Mesenchymal stem cell (in vitro differentiated cells and primary cell): ENCODE measurements around the gene SLCO3A1.

ENCODE experiments used
- DNase-seq: peaks from one replicate; pipeline ENCODE4 v3.0.0-alpha.2; 2013
- H2AFZ ChIP-seq: one replicate; pipeline ENCODE4 v1.6.1; 2013; ENCODE audit warnings: low read depth, mild to moderate bottlenecking, control low read depth, inconsistent platforms, low read length, moderate library complexity
- H2AK5ac ChIP-seq: 2 replicates; pipeline ENCODE4 v1.6.1; 2013; ENCODE audit warnings: low read length, moderate library complexity, mild to moderate bottlenecking, inconsistent platforms; ENCODE audit not compliant: severe bottlenecking
- H2BK120ac ChIP-seq: one replicate; pipeline ENCODE4 v1.6.1; 2013; ENCODE audit warnings: low read depth, mild to moderate bottlenecking, inconsistent platforms, low read length, moderate library complexity
- H2BK12ac ChIP-seq, 2 experiments: one replicate each; pipeline ENCODE4 v1.6.1; 2013; ENCODE audit warnings: inconsistent platforms in 2 of 2, low read length in 2 of 2, mild to moderate bottlenecking in 2 of 2, moderate library complexity in 2 of 2, control low read depth in 1 of 2
- H2BK15ac ChIP-seq: one replicate; pipeline ENCODE4 v1.6.1; 2013; ENCODE audit warnings: mild to moderate bottlenecking, low read depth, inconsistent platforms; ENCODE audit not compliant: poor library complexity, severe bottlenecking
- H2BK5ac ChIP-seq: 2 replicates; pipeline ENCODE4 v1.6.1; 2013; ENCODE audit warnings: low read depth, mild to moderate bottlenecking, low read length, control low read depth, inconsistent platforms; ENCODE audit not compliant: poor library complexity, severe bottlenecking
- H3K14ac ChIP-seq, 2 experiments: one replicate each; pipeline ENCODE4 v1.6.1; 2013; ENCODE audit warnings: inconsistent platforms in 2 of 2, low read length in 2 of 2, control low read depth in 1 of 2, mild to moderate bottlenecking in 1 of 2, moderate library complexity in 1 of 2
- H3K18ac ChIP-seq, 2 experiments: one replicate each; pipeline ENCODE4 v1.6.1; 2013; ENCODE audit warnings: inconsistent platforms in 2 of 2, low read length in 2 of 2, control low read depth in 1 of 2, low read depth in 1 of 2, mild to moderate bottlenecking in 1 of 2
- H3K23ac ChIP-seq, 2 experiments: one replicate each; pipeline ENCODE4 v1.6.1; 2013; ENCODE audit warnings: inconsistent platforms in 2 of 2, low read length in 2 of 2, mild to moderate bottlenecking in 2 of 2, moderate library complexity in 2 of 2, control low read depth in 1 of 2
- H3K27ac ChIP-seq: 2 replicates; pipeline ENCODE4 v1.5.1; 2013; ENCODE audit warnings: mild to moderate bottlenecking, moderate library complexity, low read length, control low read depth, inconsistent platforms; ENCODE audit not compliant: poor library complexity, severe bottlenecking
- H3K27me3 ChIP-seq, 2 experiments: 2 replicates each; pipeline versions ENCODE4 v1.6.1 to v1.7.0; 2013; ENCODE audit warnings: low read length in 2 of 2, mild to moderate bottlenecking in 2 of 2, moderate library complexity in 2 of 2, control low read depth in 1 of 2, inconsistent platforms in 1 of 2; ENCODE audit not compliant: control insufficient read depth in 1 of 2, insufficient read depth in 1 of 2
- H3K36me3 ChIP-seq, 2 experiments: 2 replicates each; pipeline versions ENCODE4 v1.6.1 to v1.7.0; 2013; ENCODE audit warnings: low read length in 2 of 2, control low read depth in 1 of 2, inconsistent platforms in 1 of 2, low read depth in 1 of 2, mild to moderate bottlenecking in 1 of 2; ENCODE audit not compliant: insufficient read depth in 2 of 2, control insufficient read depth in 1 of 2
- H3K4ac ChIP-seq, 2 experiments: one replicate each; pipeline ENCODE4 v1.6.1; 2013; ENCODE audit warnings: inconsistent platforms in 2 of 2, low read length in 2 of 2, mild to moderate bottlenecking in 2 of 2, moderate library complexity in 2 of 2, control low read depth in 1 of 2, low read depth in 1 of 2
- H3K4me1 ChIP-seq: 2 replicates; pipeline ENCODE4 v1.6.1; 2013; ENCODE audit warnings: low read depth, low read length, control low read depth; ENCODE audit not compliant: control insufficient read depth, insufficient read depth
- H3K4me2 ChIP-seq: 2 replicates; pipeline ENCODE4 v1.6.1; 2013; ENCODE audit warnings: low read length, mild to moderate bottlenecking, inconsistent platforms; ENCODE audit not compliant: poor library complexity, severe bottlenecking
- H3K4me3 ChIP-seq, 2 experiments: 2 replicates each; pipeline versions ENCODE4 v1.5.1 to v1.7.0; 2013; ENCODE audit warnings: low read length in 2 of 2, mild to moderate bottlenecking in 2 of 2, control low read depth in 1 of 2, low read depth in 1 of 2; ENCODE audit not compliant: insufficient read depth in 1 of 2
- H3K79me1 ChIP-seq: replicated peaks from 2 replicates; pipeline ENCODE4 v1.6.1; 2013; ENCODE audit warnings: mild to moderate bottlenecking, control low read depth, low read length, inconsistent platforms; ENCODE audit not compliant: poor library complexity, severe bottlenecking
- H3K9ac ChIP-seq: 2 replicates; pipeline ENCODE4 v1.7.0; 2013; ENCODE audit warnings: mild to moderate bottlenecking, low read length, moderate library complexity
- H3K9me3 ChIP-seq: 2 replicates; pipeline ENCODE4 v1.7.0; 2013; ENCODE audit warnings: mild to moderate bottlenecking, low read length; ENCODE audit not compliant: control insufficient read depth
- H4K8ac ChIP-seq: one replicate; pipeline ENCODE4 v1.6.1; 2013; ENCODE audit warnings: inconsistent platforms, mild to moderate bottlenecking, low read length, moderate library complexity
- H4K91ac ChIP-seq: one replicate; pipeline ENCODE4 v1.6.1; 2013; ENCODE audit warnings: mild to moderate bottlenecking, low read length, inconsistent platforms
- WGBS: methylation state at CpG from one replicate; pipeline ENCODE4 v1.1.7; 2013; ENCODE audit warnings: mixed read lengths; 5-methylcytosine and 5-hydroxymethylcytosine counted together

SLCO3A1 gene

DNA sequence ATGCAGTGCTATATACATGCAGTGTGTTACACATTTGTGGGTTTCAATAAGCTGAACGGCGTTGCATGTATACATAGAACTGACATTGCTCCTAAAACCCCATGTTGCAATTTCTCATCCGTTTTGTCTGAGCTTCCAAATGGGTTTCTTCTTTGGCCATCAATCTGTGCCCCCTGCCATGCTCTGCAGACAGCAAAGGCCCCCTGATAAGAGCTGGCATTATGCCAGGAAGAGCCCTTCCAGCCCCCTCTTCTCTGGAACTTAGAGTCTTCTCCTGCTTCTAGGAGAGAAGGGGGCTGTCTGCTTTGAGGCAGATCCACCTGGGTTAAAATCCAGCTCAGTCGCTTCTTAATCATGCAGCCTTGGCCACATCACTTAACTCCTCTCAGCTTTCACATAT is 254.0 kb downstream of the SLCO3A1 start:
- Histone ChIP-seq H2BK120ac (no peak overlapping the region), H3K9me3 (no peaks in the 10 kb centered on the region), H3K79me1 (no peaks in the 10 kb centered on the region), H3K36me3 (peaks cover 0 to 20% of the 10 kb centered on the region in 2 experiments), H3K4ac (no peak overlapping the region), H3K27me3 (peaks cover 0 to 6% of the 10 kb centered on the region in 2 experiments), H3K14ac (no peak overlapping the region), H3K23ac (no peak overlapping the region), H3K27ac (no peak overlapping the region), H3K9ac (no peak overlapping the region), H3K18ac (no peak overlapping the region), H2AFZ (no peak overlapping the region), H3K4me1 (peaks cover 3% of the 10 kb centered on the region), H2BK15ac (no peak overlapping the region), H2AK5ac (no peak overlapping the region), H3K4me2 (no peak overlapping the region), H4K91ac (no peak overlapping the region), H2BK12ac (no peak overlapping the region), H2BK5ac (no peak overlapping the region), H4K8ac (no peak overlapping the region), H3K4me3 (no peak overlapping the region)
- WGBS, result 81% methylated on average over 3 of the region's 4 CpGs
- DNase-seq, result no peak

GRCh38 chr15:92109191-92109873 is 255.8 kb downstream of the SLCO3A1 start:
- H4K91ac ChIP-seq, result no peak overlapping the region
- no peak overlapping the region for H3K4ac ChIP-seq
- no peak overlapping the region for H2BK5ac ChIP-seq
- H3K4me3 ChIP-seq, result no peak overlapping the region
- DNase-seq, result no peak
- H3K14ac ChIP-seq, result no peak overlapping the region
- no peak overlapping the region for H2AFZ ChIP-seq
- H2BK12ac ChIP-seq, result no peak overlapping the region
- 85% methylated on average over 11 of the region's 11 CpGs for WGBS
- H3K36me3 ChIP-seq, result peaks cover 0 to 20% of the 10 kb centered on the region in 2 experiments
- H3K9ac ChIP-seq, result no peak overlapping the region
- no peaks in the 10 kb centered on the region for H3K79me1 ChIP-seq
- H3K9me3 ChIP-seq, result no peaks in the 10 kb centered on the region
- no peak overlapping the region for H2BK120ac ChIP-seq
- H3K27me3 ChIP-seq, result peaks cover 0 to 6% of the 10 kb centered on the region in 2 experiments
- H2BK15ac ChIP-seq, result no peak overlapping the region
- H3K4me1 ChIP-seq, result peaks cover 3% of the 10 kb centered on the region
- H3K23ac ChIP-seq, result no peak overlapping the region
- H3K18ac ChIP-seq, result no peak overlapping the region
- H3K27ac ChIP-seq, result no peak overlapping the region
- no peak overlapping the region for H2AK5ac ChIP-seq
- no peak overlapping the region for H4K8ac ChIP-seq
- no peak overlapping the region for H3K4me2 ChIP-seq

DNA sequence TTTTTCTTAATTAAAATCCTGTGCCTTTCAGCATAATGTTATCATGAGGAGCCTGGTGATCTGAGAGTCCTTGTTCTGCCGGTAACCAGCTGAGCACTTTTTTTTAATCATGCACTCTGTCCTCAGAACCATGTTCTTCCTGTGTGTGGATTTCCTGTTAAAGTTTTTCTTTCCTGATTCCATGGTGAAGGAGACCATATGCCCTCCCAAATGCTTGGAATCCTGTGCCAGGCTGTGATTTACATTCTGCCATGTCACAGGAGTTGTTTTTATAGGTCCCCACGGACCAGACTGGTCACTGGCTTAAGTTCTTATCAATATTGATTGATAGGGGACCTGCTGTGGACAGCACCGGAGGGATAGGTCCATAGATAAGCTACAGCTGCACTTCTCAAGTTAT is 257.8 kb downstream of the SLCO3A1 start:
- no peak overlapping the region for H3K4ac ChIP-seq
- H3K9ac ChIP-seq, result no peak overlapping the region
- no peak overlapping the region for H3K4me3 ChIP-seq
- no peak overlapping the region for H2BK12ac ChIP-seq
- no peaks in the 10 kb centered on the region for H3K4me1 ChIP-seq
- no peak overlapping the region for H4K8ac ChIP-seq
- H3K18ac ChIP-seq, result no peak overlapping the region
- no peak overlapping the region for H3K23ac ChIP-seq
- no peak overlapping the region for H3K27ac ChIP-seq
- H2BK120ac ChIP-seq, result no peak overlapping the region
- no peaks in the 10 kb centered on the region for H3K79me1 ChIP-seq
- no peak for DNase-seq
- no peak overlapping the region for H2AK5ac ChIP-seq
- no peak overlapping the region for H2BK5ac ChIP-seq
- no peak overlapping the region for H2BK15ac ChIP-seq
- H2AFZ ChIP-seq, result no peak overlapping the region
- H3K36me3 ChIP-seq, result peaks cover 0 to 15% of the 10 kb centered on the region in 2 experiments
- H3K9me3 ChIP-seq, result no peaks in the 10 kb centered on the region
- H3K27me3 ChIP-seq, result peaks cover 0 to 5% of the 10 kb centered on the region in 2 experiments
- no peak overlapping the region for H3K4me2 ChIP-seq
- no peak overlapping the region for H4K91ac ChIP-seq
- WGBS, result 34% methylated on average over 3 of the region's 3 CpGs
- no peak overlapping the region for H3K14ac ChIP-seq

DNA sequence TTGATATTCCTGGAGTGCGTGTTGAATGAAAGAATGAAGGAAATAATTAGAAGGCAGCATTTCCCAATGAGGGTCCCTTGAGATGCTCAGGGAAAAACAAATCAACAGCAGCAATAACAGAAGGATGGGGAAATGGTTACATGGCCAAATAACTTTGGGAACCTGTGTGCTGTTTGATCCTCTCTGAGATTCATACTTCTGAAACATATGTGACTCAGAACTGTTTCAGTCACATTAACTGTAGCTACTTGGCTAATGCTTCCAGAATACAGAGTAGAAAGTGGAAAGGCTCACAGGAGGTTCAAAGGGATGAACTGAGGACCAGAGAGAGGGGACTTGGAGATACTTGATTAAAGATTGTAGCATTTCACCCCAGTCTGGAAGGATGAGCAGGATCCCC is 258.2 kb downstream of the SLCO3A1 start:
- H2BK15ac ChIP-seq, result no peak overlapping the region
- no peaks in the 10 kb centered on the region for H3K4me1 ChIP-seq
- no peak overlapping the region for H2BK12ac ChIP-seq
- no peak overlapping the region for H3K18ac ChIP-seq
- no peak overlapping the region for H2AFZ ChIP-seq
- WGBS, result 63% methylated on average over 1 of the region's 1 CpG
- H3K14ac ChIP-seq, result no peak overlapping the region
- H4K91ac ChIP-seq, result no peak overlapping the region
- H3K79me1 ChIP-seq, result no peaks in the 10 kb centered on the region
- no peak overlapping the region for H3K4me2 ChIP-seq
- no peak overlapping the region for H3K4ac ChIP-seq
- H2AK5ac ChIP-seq, result no peak overlapping the region
- no peak overlapping the region for H3K23ac ChIP-seq
- no peak for DNase-seq
- H3K9ac ChIP-seq, result peak overlapping the region; percentile 49
- H2BK5ac ChIP-seq, result no peak overlapping the region
- no peak overlapping the region for H3K27ac ChIP-seq
- peak overlapping the region in 1 of 2 experiments; percentile 57 for H3K4me3 ChIP-seq
- no peak overlapping the region for H2BK120ac ChIP-seq
- no peaks in the 10 kb centered on the region for H3K9me3 ChIP-seq
- H4K8ac ChIP-seq, result no peak overlapping the region
- peaks cover 0 to under 1% of the 10 kb centered on the region in 2 experiments for H3K27me3 ChIP-seq
- H3K36me3 ChIP-seq, result peaks cover 0 to 15% of the 10 kb centered on the region in 2 experiments
